ENCODE data around the gene PPP1R13B.
A peak's percentile ranks its signal among the peaks of the same experiment; 100 is the strongest.

PPP1R13B gene

DNA sequence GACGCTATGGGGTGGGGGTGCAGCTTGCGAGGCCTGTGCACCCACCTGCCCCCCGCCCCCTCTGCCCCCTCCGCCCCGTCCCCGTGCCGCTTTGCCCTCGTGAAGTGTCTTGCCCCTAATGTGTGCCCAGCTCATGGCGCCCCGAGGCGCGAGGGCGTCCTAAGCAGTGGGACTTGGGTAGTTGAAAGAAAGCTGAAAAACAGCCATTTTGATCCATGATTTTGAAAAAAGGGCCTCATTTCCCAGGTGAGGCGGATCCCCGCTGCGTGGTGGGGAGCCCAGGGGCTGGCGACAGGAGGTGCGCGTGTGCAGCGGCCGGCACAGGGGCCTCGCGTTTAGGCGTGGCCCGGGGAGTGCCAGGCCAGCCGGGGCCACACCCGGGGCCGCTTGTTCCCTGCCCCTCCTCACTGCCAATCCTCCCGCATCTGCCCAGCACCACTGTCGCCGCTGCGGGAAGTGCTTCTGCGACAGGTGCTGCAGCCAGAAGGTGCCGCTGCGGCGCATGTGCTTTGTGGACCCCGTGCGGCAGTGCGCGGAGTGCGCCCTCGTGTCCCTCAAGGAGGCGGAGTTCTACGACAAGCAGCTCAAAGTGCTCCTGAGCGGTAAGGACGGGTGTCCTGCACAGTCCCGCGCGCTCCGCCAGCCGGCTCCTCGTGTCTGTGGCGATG is 119.9 kb downstream of the PPP1R13B start:
- DNase-seq = no peak

DNA sequence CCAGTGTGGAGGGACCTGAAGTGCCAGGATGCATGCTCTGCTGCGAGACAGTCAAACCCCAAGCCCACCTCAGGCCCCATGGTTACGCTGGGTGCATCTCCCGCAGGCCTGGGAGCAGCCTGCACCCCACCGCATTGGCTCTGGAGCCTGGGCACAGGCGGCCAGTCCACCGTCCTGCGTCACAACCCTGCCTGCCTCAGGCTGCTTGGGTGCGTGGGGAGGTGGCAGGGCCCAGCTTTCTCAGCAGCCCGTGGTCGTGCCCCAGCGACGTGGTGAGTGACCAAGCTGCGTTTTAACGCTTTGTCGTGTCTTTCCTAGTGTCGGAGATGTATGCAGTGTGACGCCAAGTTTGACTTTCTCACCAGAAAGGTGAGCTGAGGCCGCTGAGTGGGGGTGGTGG is 120.9 kb downstream of the PPP1R13B start:
- DNase-seq = no peak

DNA sequence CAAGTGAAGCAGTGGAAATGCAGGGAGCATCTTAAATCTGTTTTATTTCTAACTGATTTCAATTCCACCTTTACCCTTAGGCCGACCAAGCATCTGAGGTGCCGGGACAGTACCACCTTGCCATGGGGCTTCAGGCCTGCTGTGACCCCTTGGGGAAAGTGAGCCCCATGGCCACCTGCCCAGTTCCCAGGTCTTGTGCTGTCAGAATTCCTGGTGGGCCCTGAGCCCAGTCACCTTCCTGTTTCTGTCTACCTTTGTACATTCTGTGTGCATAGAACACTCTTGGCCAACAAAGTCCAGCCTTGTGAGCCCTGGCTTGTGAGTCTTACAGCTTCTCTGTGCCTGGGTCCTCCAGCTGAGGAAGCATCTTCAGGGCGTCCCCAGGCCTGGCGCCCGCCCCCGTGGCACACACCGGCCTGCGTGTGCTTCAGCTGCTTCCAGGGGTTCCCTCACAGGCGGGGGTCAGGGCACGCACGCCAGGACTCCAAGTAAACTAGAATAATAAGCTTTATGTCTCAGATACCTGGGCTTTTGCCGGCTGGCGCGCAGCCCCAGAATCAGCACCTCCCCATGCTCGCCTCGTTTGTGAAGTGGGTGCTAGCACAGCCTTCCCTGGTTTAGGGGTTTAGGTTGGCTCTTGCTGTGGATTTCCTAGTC is 121.5 kb downstream of the PPP1R13B start:
- no peak for DNase-seq

DNA sequence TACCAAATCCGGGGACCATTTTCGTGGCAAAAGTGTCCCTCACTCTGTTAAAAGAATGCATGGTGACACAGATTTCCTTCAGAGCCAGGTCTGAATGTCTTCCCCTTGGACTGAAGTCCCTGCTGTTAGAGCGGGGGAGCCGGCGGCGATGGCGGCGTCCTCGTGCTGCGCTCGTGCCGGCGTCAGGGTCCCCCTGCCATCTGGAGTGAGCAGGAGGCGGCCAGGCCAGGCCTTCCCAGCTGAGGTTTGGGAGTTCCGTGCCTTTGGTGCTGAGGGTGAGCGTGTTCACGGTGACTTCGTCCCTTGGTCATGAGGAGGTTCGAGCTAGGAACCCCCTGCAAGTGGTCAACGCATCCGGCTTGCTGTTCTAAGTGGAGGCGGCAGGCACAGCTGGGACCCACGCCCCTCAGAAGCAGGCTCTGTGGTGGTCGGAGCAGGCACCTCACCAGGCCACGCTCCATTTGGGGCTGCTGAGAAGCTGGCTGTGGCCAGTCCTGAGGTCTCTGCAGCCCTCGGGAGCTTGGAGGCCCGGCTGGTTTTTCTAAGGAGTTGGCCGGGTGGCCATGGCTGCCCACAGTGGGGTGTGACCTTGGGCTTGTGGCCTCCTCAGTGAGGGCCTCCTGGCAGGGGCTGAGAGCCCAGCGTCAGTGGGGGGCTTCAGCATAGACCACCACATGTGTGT is 122.2 kb downstream of the PPP1R13B start:
- DNase-seq = no peak

DNA sequence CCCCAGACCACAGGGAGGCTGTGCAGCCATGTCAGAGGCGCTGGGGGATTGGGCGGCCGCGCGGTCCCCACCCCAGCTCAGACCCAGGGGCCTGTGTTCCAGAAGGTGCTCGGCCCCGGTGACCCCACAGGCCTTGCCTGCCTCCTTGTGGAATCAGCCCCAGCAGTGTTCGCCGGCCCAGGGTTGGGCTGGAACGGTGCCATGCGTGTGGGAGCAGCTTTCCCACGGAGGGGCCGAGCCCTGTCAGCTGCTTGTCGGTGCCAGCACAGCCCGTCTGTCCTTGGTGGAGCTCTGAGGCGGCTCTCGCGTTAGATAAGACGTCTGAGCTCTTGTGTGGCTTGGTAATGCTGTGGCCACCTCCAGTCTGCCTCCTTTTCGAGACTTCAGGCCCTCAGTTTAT is 123.3 kb downstream of the PPP1R13B start:
- DNase-seq = no peak

DNA sequence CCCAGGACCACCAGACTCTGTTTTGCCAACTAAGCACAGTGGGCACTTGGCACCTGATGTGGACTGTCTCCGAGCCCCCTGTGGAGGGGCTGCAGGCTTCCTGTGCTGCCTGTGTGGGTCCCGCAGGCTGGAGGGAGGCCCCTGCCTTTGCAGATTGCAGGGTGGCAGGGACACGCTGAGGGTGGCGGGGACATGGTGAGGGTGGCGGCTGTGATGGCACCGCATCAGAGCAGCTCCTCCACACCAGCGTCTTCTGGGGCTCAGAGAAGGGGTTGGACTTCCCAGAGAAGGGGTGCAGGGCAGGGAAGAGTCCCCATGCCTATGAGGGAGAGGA is 123.7 kb downstream of the PPP1R13B start:
- no peak for DNase-seq

DNA sequence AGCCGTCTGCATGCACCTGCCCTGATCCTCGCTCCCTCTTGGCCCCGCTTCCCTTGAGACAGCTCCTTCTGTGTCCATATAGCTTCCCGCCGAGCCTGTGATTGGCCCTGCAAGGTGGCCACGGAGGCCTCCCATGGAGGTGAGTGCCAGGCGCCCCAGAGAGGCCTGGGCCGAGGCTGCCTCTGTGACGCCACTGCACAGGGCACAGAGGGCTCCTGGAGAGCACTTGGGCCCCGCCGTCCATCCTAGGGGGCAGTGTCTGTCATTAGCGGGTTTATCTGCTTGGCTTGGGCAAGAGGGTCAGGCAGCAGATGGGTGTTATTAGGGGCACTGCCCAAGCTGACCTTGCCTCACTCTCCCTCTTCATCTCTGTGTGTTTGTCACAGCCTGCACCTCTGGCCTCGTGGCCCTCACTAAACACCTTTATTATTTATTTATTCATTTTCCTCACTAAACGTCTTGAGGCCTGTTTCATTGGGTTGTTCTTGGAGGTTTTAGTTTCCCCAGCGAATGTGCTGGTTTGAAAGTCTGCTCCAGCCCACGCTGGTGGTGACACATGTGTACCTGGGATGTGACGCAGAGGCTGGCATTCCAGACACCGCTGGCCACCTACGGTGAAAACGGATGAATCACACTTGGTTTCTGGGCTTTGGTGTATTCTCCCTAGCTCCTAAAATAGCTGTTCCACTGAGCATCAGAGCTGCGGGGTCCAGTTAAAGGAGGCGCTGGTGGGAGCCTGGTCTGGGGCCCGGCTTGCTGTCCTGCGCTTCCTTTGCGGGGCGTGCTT is 125.8 kb downstream of the PPP1R13B start:
- DNase-seq = no peak

DNA sequence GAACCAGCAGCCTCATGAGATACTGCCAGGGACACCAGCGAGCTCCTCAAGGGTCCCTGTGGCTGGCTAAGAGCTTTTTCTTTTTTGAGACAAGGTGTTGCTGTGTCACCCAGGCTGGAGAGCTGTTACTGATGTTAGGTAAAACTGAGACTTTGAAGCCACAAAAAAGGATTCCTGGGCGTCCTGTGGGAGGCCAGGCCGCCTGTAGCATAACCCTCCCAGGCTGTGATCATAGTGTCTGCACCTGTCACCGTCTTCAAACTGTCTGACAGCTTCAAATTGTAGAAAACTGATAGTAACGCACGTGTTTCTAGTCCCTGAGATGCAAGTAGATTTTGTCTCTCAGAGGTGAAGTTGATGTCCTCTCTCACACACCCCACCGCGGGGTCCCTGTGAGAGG is 127.6 kb downstream of the PPP1R13B start:
- DNase-seq = no peak

DNA sequence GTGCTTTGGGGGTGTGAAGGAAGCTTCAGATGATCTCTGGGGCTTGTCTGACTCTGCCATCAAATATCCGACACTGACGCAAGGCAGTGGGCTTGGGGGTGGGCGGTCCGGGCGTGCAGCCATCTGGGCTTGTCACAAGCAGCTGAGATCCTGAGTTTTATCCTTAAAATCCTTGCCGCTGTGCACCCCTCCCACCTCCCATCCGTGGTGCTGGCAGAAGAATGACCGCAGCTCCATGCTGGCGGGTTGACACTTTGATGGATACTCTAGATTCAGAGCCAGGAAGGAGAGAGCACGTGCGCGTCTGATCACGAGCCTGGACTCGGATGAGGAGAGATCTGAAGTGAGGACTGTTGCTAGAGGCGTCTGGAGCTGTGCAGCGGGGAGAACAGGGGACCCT is 128.8 kb downstream of the PPP1R13B start:
- DNase-seq = no peak

DNA sequence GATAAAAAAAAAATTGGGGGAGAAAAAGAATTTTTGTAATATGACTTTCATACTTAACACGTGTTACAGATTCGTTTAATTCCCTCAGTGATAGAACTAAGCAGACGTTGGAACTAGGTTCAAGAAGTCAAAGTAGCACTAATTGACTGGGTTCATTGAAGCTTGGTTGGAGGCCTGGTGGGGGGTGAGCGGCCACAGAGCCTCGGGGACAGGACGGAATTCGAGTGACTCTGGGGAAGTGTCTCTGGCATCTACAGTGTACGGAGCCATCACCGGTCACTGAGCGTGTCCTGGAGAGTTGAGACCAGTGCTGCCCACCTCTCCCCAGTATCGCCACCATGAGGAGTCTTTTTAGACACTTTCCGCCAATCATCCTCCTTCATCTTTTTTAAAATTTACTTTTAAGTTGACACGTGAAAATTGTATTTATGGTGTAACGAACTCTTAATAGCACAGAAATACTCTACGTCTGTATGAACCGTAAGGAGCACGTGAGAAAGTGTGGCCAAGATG is 130.4 kb downstream of the PPP1R13B start:
- DNase-seq = no peak

DNA sequence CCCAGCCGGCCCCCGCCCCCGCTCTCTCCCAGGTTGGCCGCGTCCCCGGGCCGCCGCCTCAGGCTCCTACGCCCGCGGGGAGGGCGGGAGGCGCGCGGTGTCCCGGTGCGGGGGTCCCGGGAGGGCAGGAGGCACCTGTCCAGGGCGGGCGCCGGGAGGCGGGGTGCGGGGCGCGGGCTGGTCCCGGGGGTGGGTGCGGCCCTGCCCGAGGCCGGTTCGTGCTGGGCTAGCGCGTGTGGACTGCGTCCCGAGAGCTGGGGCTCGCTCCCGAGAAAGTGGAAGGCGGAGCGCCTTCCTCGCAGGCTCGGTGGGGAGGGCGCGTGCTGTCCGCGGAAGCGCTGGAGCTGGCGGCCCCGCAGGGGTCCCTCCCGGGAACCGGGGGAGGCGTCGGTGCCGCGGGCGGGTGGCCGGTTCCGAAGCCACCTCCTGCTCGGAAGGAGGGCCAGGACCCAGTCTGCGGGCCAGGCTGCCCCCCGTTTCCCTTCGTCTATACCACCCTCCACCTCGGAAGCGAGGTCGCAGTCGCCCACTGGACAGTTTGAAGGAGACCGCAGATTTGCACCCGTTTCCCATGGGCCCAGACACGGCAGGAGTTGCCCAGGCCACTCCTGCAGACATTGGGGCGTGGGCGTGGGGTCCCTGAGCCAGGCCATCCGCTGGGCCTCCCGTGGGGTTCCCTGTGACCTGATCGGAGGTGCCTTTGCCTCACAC is 131.1 kb downstream of the PPP1R13B start:
- no peak for DNase-seq

DNA sequence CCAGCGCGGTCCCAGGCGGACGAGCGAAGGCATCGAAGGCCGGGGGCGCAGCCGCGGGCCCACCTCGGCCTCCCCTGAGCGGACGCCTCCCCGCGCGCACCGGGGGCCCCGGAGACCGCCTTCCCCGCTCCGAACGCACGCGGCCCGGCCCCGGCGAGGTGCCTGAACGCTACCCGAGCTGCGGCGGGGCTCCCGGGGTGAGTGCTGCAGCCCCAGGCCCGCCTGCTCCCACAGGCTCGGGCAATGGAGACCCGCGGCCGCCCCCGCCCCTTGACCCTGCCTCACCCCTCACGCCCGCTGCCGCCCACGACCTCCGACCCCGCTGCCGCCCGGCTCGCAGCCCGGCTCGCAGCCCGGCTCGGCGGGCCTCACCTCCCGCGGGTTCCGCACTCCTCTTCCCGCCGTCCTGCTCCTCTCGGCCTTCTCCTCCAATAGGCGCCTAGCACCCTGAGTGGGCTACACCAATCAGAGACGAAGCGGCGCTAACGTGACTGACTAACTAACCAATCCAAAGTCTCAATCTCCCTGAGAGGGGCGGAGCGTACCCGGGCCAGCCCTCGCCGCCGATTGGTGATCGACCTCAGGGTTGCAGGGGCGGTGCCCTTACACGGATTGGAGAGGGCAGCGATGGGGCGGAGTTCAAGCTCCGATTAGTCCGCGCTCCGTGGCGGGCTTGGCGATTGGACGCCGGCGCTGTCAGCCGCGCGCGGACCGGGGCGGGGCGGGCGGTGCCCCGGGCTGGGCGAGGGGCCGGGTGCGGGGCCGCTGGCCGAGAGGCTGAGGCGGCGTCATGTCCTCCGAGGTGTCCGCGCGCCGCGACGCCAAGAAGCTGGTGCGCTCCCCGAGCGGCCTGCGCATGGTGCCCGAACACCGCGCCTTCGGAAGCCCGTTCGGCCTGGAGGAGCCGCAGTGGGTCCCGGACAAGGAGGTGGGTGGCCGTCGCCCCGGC is 132.0 kb downstream of the PPP1R13B start, which contains the start of the genes XRCC3 and ZFYVE21:
TSS of gene XRCC3 (minus strand) at position 400 of the 949 bp plus-strand sequence. CDS start 4,364 bp downstream, outside the sequence.
TSS of gene ZFYVE21 (plus strand) at position 759 of the 949 bp plus-strand sequence. CDS start at position 791, 32 bp downstream.
- peak; percentile 99 to 100 for DNase-seq

DNA sequence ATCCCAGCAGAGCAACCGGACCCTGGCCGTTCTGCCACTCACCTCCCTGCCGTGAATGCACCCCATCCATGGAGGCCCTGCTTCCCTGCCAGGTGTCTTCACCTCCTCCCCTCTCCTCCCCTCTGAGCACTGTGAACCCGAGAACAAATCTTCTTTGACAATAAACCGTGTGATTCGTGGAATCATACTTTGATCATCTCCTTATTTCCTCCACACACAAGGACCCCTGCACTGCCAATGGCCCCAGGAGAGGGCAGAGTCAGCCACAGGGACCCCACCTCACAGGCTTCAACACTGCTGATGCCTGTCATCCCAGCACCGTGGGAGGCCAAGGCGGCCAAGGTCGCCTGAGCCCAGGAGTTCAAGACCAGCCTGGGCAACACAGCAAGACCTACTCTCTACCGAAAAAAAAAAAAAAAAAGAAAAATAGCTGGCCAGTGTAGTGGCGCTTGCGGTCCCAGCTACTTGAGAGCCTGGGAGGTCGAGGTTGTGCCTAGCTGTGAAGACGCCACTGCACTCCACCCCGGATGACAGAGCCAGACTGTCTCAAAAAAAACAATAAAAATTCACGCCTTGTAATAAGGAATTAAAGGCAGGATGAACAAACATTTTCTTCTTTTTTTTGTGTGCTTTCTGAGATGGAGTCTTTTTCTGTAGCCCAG is 133.2 kb downstream of the PPP1R13B start:
- DNase-seq = no peak

DNA sequence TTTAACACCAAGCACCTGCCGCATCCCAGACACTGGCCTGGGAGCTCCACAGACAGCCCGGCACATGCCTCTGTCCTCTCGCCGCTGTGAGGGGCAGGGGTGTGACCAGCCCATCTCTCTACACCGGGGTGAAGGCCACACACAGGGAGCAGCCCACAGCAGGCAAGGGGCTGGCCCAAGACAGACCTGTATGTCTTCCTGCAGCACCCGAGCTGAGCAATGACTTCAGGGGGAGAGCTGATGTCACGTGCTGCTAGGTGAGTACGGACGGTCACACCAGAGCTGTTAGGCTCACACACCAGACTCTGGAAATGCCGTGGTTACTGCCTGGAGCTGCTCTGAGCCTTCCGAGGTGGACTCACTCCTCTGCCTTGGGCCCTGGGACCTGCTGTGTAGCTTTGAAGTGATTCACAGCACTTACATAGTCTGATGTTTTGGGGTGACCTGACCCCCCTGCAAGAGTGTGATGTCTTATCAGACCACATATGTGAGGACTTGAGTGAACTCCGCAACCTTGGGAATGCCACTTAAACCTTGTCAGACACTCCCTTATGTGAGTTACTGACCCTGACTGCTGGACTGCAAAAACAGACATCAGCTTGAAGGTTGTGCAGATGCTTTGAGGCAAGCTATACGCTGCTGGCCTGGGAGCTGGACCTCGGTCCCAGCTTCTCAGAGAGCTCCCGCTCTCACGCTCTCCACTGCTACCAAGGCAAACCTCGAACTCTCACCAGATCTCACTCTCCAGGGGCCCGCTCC is 133.9 kb downstream of the PPP1R13B start:
- no peak for DNase-seq

DNA sequence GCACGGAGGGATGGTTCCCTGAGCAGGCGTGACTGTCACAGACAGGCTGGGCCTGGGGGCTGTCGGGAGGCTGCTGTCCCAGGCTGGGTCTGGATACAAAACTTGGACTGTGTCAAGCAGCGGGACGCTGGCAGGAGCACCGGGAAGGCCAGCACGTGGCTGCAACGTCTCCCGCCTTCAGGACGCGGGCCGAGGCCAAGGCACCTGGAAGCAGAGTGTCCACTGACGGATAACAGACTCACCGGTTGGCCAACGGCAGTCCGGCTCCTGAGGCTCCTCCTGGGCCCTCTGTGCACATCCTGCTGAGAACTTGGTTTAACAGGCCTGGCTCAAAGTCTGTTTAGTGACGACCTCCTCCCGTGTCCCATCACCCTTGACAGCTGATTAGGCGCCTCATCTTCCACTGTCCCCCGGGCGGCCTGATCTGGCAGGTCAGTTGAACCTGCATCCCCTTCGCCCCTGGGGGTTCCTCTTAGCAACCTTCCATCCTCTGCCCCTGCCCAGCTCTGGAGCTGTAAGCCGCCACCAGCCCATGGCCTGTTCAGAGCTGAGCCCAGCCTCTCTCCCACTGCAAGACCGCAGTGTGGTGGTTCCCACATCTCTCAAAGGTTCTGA is 134.6 kb downstream of the PPP1R13B start:
- DNase-seq = no peak

DNA sequence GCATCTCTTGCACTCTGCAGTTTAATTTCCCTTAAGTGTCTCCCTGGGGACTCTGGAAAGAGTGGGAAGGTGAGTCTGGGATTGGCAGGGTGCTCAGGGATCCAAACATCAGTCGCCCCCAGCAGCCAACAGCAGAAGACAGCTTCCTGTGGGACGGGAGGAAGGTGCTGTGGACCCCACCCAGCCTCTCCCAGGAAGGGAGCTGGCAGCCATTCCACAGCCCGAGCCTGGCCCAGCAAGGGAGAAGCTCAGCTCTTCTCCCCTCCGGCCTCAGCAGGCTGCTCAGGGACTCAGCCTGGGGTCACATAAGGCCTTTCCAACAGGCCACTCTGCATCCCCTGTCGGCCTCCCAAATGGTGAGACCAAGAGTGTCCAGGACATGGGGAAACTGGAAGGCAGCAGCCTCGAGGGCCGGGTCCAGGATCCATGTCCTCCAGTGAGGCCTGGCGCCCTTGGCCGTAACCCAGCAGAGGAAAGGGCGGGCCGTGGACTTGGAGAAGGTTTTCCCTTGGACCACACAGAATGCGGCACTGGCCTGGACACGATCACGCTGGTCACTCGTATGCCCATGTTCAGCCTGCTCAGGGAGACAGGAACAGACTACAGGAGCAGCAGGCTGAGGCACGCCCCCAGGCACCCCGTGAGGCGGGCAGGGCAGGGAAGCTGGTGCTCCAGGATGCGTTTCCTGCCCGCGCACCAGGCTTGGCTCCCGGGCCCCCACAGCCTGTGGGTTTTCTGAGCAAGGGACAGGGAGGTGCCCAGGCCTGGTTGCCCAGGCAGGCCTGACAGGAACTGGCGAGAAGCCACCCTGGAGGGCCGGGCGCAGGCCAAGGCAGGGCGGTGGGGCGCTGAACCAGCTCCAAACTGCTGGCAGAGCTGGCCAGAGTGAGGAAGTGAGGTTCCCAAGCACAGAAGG is 135.6 kb downstream of the PPP1R13B start:
- no peak for DNase-seq

DNA sequence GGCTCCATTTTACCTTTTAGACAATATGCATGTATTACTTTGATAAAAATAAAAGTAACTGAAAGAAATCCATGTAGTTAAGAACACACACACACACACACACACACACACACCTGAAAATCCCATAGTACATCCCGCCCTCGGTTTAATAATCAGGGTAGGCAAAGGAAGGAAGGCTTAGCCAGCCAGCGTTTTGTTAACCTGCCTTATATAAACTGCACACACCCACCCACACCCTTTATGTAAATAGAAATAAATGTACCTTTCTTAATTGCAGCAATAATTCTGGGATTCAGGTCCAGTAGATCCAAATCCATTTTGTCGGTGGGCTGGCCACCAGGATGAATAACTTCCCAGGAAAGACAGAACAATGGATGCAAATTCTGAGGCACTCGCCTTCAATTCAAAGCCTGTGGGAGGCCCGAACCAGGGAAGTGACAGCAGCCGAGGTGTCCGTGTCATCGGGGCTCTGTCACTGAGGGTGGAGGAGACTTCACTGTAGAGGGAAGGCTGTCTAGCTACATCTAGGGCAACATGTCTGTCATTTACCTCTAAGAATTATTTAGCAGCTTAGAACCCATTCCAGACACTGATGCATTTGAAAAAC is 136.5 kb downstream of the PPP1R13B start:
- no peak for DNase-seq

DNA sequence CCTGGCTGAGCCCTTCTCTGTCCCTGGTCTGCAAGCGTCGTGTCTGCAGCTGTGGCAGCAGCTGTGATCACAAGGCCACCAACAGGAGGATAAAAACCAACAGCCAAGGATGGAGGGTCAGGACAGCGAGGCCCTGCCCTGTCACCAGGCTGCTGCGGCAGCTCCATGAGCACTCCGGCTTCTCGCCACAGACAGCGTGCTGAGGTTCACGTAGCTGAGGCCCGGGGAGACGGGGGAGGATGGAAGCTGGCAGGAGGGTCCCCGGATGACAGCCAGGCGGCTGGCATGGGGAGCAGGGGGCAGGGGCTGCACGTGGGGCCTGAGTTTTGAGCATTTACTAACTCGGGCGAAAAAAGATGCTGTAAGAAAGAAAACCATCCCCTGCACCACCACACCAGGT is 137.6 kb downstream of the PPP1R13B start:
- DNase-seq = no peak

Measured in CD4-positive, alpha-beta T cell treated with Interleukin-1 beta for 1 hour (primary cell).